ENCODE data around the gene NBDY.

- no peak for TF ChIP-seq EP300 (IDR thresholded peaks at IDR 0.05)
- TF ChIP-seq POLR2A (IDR thresholded peaks at IDR 0.05): no peak
Observed at GRCh38 chrX:56782352-56782751, 53.3 kb downstream of the NBDY start.
